K562 (cell line): ENCODE results near the gene MDC1. TPM values are rescaled to one million over a fixed set of nuclear protein-coding genes. Genes with fewer than 3 reads are reported as not detected.

ENCODE experiments used
- CEBPG ChIP-seq, 3 experiments: fragments of 200-800 bp in 1 of 3; sonication (Bioruptor generic) in 1 of 3; sonication (generic) in 1 of 3; formaldehyde crosslinking in 1 of 3; IDR thresholded peaks in 2 of 3; conservative IDR thresholded peaks in 1 of 3; 2 replicates each; pipeline versions ENCODE4 v1.6.1 to v1.8.0; 2016 to 2022; ENCODE audit warnings: missing compliant biosample characterization in 2 of 3, missing genetic modification characterization in 2 of 3, mild to moderate bottlenecking in 1 of 3, missing genetic modification reagents in 1 of 3
- HDGF ChIP-seq: fragments of 450-650 bp; IDR thresholded peaks from 2 replicates; pipeline ENCODE4 v1.6.1; 2016
- HMG20B ChIP-seq: fragments of 250-450 bp; sonication (Bioruptor Pico); IDR thresholded peaks from 2 replicates; pipeline ENCODE4 v1.5.0; 2021; ENCODE audit warnings: mild to moderate bottlenecking
- NUFIP1 ChIP-seq: fragments of 450-650 bp; IDR thresholded peaks from 2 replicates; pipeline ENCODE4 v1.6.1; 2018; ENCODE audit not compliant: partially characterized antibody
- PYGO2 ChIP-seq: fragments of 450-650 bp; IDR thresholded peaks from 2 replicates; pipeline ENCODE4 v1.6.1; 2016; ENCODE audit warnings: mild to moderate bottlenecking, missing genetic modification characterization, moderate library complexity, missing compliant biosample characterization
- TFAM ChIP-seq: fragments of 250-450 bp; sonication (Bioruptor Pico); conservative IDR thresholded peaks from 2 replicates; pipeline ENCODE4 v1.5.0; 2021; ENCODE audit warnings: mild to moderate bottlenecking, moderate library complexity
- THRAP3 ChIP-seq: fragments of 450-650 bp; IDR thresholded peaks from 2 replicates; pipeline ENCODE4 v1.6.1; 2016; ENCODE audit warnings: mild to moderate bottlenecking, inconsistent platforms, borderline replicate concordance
- YY1 ChIP-seq, 3 experiments: IDR thresholded peaks; 2 replicates each; pipeline ENCODE4 v1.6.1; 2011; ENCODE audit warnings: low read length in 2 of 3, mild to moderate bottlenecking in 2 of 3, moderate library complexity in 2 of 3, borderline replicate concordance in 1 of 3, control low read depth in 1 of 3, low read depth in 1 of 3; ENCODE audit not compliant: insufficient read depth in 3 of 3, insufficient replicate concordance in 2 of 3, control insufficient read depth in 1 of 3, insufficient read length in 1 of 3; ENCODE audit errors: extremely low read depth in 1 of 3
- ZC3H11A ChIP-seq: IDR thresholded peaks from 2 replicates; pipeline ENCODE4 v1.6.1; 2012; ENCODE audit warnings: low read depth, low read length, improper control_type of control experiment
- ZFP30 ChIP-seq: fragments of 250-450 bp; sonication (Bioruptor Pico); IDR thresholded peaks from 2 replicates; pipeline ENCODE4 v1.8.0; 2022; ENCODE audit warnings: moderate library complexity, mild to moderate bottlenecking, inconsistent platforms, borderline replicate concordance
- ZNF224 ChIP-seq: sonication (generic); formaldehyde crosslinking; IDR thresholded peaks from 2 replicates; pipeline ENCODE4 v1.8.0; 2022; ENCODE audit warnings: mild to moderate bottlenecking, missing genetic modification reagents
- polyA plus RNA-seq, 8 experiments: library from polyadenylated mRNA; depleted of rRNA in 4 of 8; stranded (reverse) in 5 of 8; unstranded in 3 of 8; fragments of >200 nt; fragmentation: Nextera tagmentation in 2 of 8; fragmentation: Illumina TruSeq in 1 of 8; extraction: Ambion mirVana in 2 of 8; extraction: Trizol in 1 of 8; gene quantifications; 2 replicates each; pipeline versions ENCODE4 v1.2.1 to v1.2.3, GENCODE V29; 2011 to 2014; ENCODE audit warnings: inconsistent platforms in 1 of 8, missing spikeins in 1 of 8
- total RNA-seq, 7 experiments: library from RNA; depleted of rRNA in 6 of 7; stranded (reverse); fragments of >200 nt in 6 of 7; fragmentation: Illumina TruSeq in 2 of 7; extraction: Trizol in 2 of 7; gene quantifications; 2 replicates each; pipeline versions ENCODE4 v1.2.1 to v1.2.3, GENCODE V29; 2011 to 2021; ENCODE audit warnings: low replicate concordance in 1 of 7
- TF ChIP-seq, protein P1 (sequence below), 2 experiments: fragments of 450-650 bp in 1 of 2; sonication (generic) in 1 of 2; formaldehyde crosslinking in 1 of 2; IDR thresholded peaks in 1 of 2; conservative IDR thresholded peaks in 1 of 2; 2 replicates each; pipeline versions ENCODE4 v1.6.1 to v1.8.1; 2016 to 2023; ENCODE audit warnings: mild to moderate bottlenecking in 2 of 2, moderate library complexity in 2 of 2, inconsistent platforms in 1 of 2, missing genetic modification reagents in 1 of 2
- TF ChIP-seq, protein P2 (sequence below): fragments of 450-650 bp; formaldehyde crosslinking; IDR thresholded peaks from 2 replicates; pipeline ENCODE4 v1.4.0; 2022; ENCODE audit warnings: mild to moderate bottlenecking, moderate library complexity
- TF ChIP-seq, protein P3 (sequence below): fragments of 250-450 bp; sonication (Bioruptor Pico); IDR thresholded peaks from 2 replicates; pipeline ENCODE4 v1.5.1; 2021; ENCODE audit warnings: mild to moderate bottlenecking
- TF ChIP-seq, protein P4 (sequence below): IDR thresholded peaks from 2 replicates; pipeline ENCODE4 v1.6.1; 2016; ENCODE audit warnings: missing genetic modification characterization, missing compliant biosample characterization
- TF ChIP-seq, protein P5 (sequence below): fragments of 450-650 bp; IDR thresholded peaks from 2 replicates; pipeline ENCODE4 v1.6.1; 2017; ENCODE audit warnings: antibody characterized with exemption
- TF ChIP-seq, protein P6 (sequence below): fragments of 250-450 bp; sonication (Bioruptor Pico); IDR thresholded peaks from 2 replicates; pipeline ENCODE4 v1.9.0; 2021; ENCODE audit warnings: mild to moderate bottlenecking

The MDC1 gene
- total and polyA plus RNA-seq, 9 of the 15 experiments (the other 6 are each of a cell fraction or from before 2014, with no cell fraction given): 8.2 to 114 (median 20.0) TPM

DNA sequence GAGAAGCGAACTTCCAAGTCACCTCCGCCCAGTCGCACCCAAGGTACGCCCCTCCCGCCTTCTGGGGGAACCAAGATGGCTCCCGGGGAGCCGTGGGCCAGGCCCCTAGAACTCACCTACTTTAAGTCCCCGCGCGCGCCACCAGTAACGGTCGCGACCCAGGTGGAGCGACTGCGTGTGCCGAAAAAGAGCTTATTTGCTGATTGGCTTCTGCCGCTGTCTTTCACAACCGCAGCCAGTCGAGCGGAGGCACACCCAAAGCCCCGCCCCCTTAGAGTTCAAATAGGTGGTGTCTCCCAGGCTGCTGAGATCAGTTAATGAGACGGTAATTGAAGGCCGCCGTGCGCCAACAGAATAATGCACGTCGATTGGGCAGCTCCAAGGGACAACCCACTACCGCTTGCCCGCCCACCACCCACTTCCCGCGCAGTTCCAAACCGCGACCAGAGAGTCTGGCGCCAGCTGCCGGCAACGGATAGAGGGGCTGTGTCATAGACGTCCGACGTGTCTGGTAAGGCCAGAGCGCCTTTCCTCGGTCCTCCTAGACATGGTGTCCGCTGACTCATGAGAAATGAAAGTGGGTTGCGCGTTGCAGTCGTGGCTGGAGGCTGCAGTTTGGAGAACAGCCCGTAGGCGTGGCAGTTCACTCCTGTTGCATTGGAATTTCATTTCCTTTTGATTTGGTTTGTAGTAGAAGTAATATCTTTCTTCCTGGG lies at the start of gene MDC1 (continued):
- TF ChIP-seq TFAM (CRISPR knock-in tag) (no peak), PYGO2 (no peak), NUFIP1 (peak; percentile 89), CEBPG (CRISPR knock-in tag; IDR thresholded peaks at IDR 0.05) (peak; percentile 84), CEBPG (tag; conservative IDR thresholded peaks at IDR 0.05 in 1 of 2, IDR thresholded peaks at IDR 0.05 in 1 of 2) (peak in 1 of 2 experiments; percentile 55; a peak in 1 of 4 replicates), ZC3H11A (peak; percentile 90; the same call in 1 of the 2 replicates), ZNF224 (CRISPR knock-in tag) (no peak), YY1 (IDR thresholded peaks at IDR 0.05; ENCODE audit: borderline replicate concordance in 1 of 3, control insufficient read depth in 1 of 3, extremely low read depth in 1 of 3, insufficient read depth in 3 of 3, insufficient read length in 1 of 3, insufficient replicate concordance in 2 of 3, low read depth in 1 of 3, low read length in 2 of 3) (peak; percentile 77 to 98 (median 94)), HMG20B (CRISPR knock-in tag) (no peak), ZFP30 (CRISPR knock-in tag) (no peak), HDGF (no peak), THRAP3 (no peak)
- TF ChIP-seq, protein P1, sequence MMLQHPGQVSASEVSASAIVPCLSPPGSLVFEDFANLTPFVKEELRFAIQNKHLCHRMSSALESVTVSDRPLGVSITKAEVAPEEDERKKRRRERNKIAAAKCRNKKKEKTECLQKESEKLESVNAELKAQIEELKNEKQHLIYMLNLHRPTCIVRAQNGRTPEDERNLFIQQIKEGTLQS (IDR thresholded peaks at IDR 0.05): peak; percentile 87
- TF ChIP-seq, protein P1 (CRISPR knock-in tag; conservative IDR thresholded peaks at IDR 0.05): peak; percentile 92
- TF ChIP-seq, protein P2, sequence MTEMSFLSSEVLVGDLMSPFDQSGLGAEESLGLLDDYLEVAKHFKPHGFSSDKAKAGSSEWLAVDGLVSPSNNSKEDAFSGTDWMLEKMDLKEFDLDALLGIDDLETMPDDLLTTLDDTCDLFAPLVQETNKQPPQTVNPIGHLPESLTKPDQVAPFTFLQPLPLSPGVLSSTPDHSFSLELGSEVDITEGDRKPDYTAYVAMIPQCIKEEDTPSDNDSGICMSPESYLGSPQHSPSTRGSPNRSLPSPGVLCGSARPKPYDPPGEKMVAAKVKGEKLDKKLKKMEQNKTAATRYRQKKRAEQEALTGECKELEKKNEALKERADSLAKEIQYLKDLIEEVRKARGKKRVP: peak; percentile 76
- TF ChIP-seq, protein P3, sequence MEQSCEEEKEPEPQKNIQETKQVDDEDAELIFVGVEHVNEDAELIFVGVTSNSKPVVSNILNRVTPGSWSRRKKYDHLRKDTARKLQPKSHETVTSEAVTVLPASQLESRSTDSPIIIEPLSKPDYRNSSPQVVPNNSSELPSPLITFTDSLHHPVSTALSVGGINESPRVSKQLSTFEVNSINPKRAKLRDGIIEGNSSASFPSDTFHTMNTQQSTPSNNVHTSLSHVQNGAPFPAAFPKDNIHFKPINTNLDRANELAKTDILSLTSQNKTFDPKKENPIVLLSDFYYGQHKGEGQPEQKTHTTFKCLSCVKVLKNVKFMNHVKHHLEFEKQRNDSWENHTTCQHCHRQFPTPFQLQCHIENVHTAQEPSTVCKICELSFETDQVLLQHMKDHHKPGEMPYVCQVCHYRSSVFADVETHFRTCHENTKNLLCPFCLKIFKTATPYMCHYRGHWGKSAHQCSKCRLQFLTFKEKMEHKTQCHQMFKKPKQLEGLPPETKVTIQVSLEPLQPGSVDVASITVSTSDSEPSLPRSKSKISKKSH (CRISPR knock-in tag): no peak
- TF ChIP-seq, protein P4, sequence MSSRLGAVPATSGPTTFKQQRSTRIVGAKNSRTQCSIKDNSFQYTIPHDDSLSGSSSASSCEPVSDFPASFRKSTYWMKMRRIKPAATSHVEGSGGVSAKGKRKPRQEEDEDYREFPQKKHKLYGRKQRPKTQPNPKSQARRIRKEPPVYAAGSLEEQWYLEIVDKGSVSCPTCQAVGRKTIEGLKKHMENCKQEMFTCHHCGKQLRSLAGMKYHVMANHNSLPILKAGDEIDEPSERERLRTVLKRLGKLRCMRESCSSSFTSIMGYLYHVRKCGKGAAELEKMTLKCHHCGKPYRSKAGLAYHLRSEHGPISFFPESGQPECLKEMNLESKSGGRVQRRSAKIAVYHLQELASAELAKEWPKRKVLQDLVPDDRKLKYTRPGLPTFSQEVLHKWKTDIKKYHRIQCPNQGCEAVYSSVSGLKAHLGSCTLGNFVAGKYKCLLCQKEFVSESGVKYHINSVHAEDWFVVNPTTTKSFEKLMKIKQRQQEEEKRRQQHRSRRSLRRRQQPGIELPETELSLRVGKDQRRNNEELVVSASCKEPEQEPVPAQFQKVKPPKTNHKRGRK: no peak
- TF ChIP-seq, protein P5, sequence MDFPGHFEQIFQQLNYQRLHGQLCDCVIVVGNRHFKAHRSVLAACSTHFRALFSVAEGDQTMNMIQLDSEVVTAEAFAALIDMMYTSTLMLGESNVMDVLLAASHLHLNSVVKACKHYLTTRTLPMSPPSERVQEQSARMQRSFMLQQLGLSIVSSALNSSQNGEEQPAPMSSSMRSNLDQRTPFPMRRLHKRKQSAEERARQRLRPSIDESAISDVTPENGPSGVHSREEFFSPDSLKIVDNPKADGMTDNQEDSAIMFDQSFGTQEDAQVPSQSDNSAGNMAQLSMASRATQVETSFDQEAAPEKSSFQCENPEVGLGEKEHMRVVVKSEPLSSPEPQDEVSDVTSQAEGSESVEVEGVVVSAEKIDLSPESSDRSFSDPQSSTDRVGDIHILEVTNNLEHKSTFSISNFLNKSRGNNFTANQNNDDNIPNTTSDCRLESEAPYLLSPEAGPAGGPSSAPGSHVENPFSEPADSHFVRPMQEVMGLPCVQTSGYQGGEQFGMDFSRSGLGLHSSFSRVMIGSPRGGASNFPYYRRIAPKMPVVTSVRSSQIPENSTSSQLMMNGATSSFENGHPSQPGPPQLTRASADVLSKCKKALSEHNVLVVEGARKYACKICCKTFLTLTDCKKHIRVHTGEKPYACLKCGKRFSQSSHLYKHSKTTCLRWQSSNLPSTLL: no peak
- TF ChIP-seq, protein P6, sequence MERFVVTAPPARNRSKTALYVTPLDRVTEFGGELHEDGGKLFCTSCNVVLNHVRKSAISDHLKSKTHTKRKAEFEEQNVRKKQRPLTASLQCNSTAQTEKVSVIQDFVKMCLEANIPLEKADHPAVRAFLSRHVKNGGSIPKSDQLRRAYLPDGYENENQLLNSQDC (CRISPR knock-in tag): 0 out of 2 replicates have a peak, but pooled peaks have one; percentile 4
